ENCODE results near the gene NOCT. TPM values are rescaled to one million over a fixed set of nuclear protein-coding genes. Genes with fewer than 3 reads are reported as not detected.

The NOCT gene
- polyA plus RNA-seq, 2 of the 4 experiments (the other 2 are of a cell fraction) = 5.3 to 6.8 TPM

- TF ChIP-seq RNF2 (IDR thresholded peaks at IDR 0.05; ENCODE audit: borderline replicate concordance, low read depth) (no peak), JUNB (IDR thresholded peaks at IDR 0.05) (peak; percentile 76; the same call in 1 of the 2 replicates), USF2 (IDR thresholded peaks at IDR 0.05) (no peak), JUN (IDR thresholded peaks at IDR 0.05) (peak in 1 of 2 experiments; percentile 30; a peak in 2 of 5 replicates)
Observed at GRCh38 chr4:139014371-139015268, 961 bp upstream of the NOCT start (continued).

- Histone ChIP-seq H3K27ac (peak overlapping the region; percentile 84 to 99), H3K9me3 (no peaks in the 10 kb centered on the region), H3K4me3 (peak overlapping the region; percentile 91), H3K4me1 (peaks cover 56% of the 10 kb centered on the region), H3K4me2 (peak overlapping the region; percentile 91)
- ATAC-seq (peak in 1 of 2 experiments; percentile 27; a peak in 3 of 6 replicates), FAIRE-seq (no peak), DNase-seq (ENCODE audit: low read depth in 1 of 2, low spot score in 1 of 2) (peak in 1 of 2 experiments; percentile 19)
- TF ChIP-seq JUN (IDR thresholded peaks at IDR 0.05) = peak in 1 of 2 experiments; percentile 39; a peak in 2 of 5 replicates
- no peak for TF ChIP-seq MAZ (IDR thresholded peaks at IDR 0.05; ENCODE audit: borderline replicate concordance, low read depth, low read length)
- TF ChIP-seq GATA3 (IDR thresholded peaks at IDR 0.05; ENCODE audit: borderline replicate concordance) = no peak
- TF ChIP-seq POLR2A (IDR thresholded peaks at IDR 0.05; ENCODE audit: low read length) = no peak
- no peak for TF ChIP-seq SREBF2 (IDR thresholded peaks at IDR 0.05)
- 0 out of 2 replicates have a peak, but pooled peaks have one; percentile 37 for TF ChIP-seq PHF8 (IDR thresholded peaks at IDR 0.05; ENCODE audit: borderline replicate concordance, low read depth)
- WGBS (ENCODE audit: missing lambda C conversion rate) = 0% methylated on average over 10 of the region's 55 CpGs
- ChIA-PET POLR2A (interaction anchor here (1.0 to 1.2 kb wide), 3 partner anchors 14 to 118 kb away, joined by 3 to 4 read pairs (median 3); no protein-coding TSS in a partner anchor), CTCF (interaction anchor here (1.1 to 4.1 kb wide), 2 partner anchors 9 to 14 kb away, joined by 3 to 32 read pairs; no protein-coding TSS in a partner anchor)
Observed at GRCh38 chr4:139015948-139016471, 429 bp downstream of the NOCT start.

DNA sequence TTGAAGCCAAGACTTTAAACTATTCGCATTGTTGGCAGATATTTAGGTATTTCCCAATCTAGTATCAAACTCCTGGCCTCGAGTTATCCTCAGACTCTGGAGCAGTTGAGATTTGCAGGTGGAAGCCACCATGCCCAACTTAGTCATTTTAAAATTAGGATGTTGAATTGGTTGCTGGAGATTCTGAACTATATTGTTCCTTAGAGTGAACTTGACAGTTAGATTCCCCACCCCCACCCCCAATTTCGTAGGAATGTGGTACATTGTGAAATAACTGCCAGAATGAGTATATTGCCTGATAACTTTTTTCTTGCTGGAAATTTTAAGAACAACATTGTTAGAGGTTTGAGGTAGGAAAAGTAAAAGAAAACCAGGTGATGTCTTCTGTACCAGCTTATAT lies 2.3 kb downstream of the NOCT start:
- TF ChIP-seq RCOR1 (IDR thresholded peaks at IDR 0.05; ENCODE audit: low read depth, low read length) (no peak), NFE2L2 (conservative IDR thresholded peaks at IDR 0.05; ENCODE audit: low read length) (no peak), CEBPB (IDR thresholded peaks at IDR 0.05) (peak in 1 of 2 experiments; percentile 16; a peak in 1 of 4 replicates)
- ATAC-seq (no peak), DNase-seq (ENCODE audit: low read depth in 1 of 2, low spot score in 1 of 2) (no peak), FAIRE-seq (no peak)
- CTCF ChIA-PET = interaction anchor here (4.1 to 5.1 kb wide), 2 partner anchors 12 kb away, joined by 32 to 41 read pairs; no protein-coding TSS in a partner anchor
- H3K4me1 ChIP-seq = peaks cover 54% of the 10 kb centered on the region
- POLR2A ChIA-PET = no interaction called here
- WGBS (ENCODE audit: missing lambda C conversion rate) = 22% methylated on average over 3 of the region's 3 CpGs
- H3K4me3 ChIP-seq = no peak overlapping the region; the same call in 1 of the 3 replicates
- peak overlapping the region in 1 of 2 experiments; percentile 99; a peak in 2 of 6 replicates for H3K27ac ChIP-seq
- peak overlapping the region; percentile 91 for H3K4me2 ChIP-seq
- no peaks in the 10 kb centered on the region for H3K9me3 ChIP-seq

DNA sequence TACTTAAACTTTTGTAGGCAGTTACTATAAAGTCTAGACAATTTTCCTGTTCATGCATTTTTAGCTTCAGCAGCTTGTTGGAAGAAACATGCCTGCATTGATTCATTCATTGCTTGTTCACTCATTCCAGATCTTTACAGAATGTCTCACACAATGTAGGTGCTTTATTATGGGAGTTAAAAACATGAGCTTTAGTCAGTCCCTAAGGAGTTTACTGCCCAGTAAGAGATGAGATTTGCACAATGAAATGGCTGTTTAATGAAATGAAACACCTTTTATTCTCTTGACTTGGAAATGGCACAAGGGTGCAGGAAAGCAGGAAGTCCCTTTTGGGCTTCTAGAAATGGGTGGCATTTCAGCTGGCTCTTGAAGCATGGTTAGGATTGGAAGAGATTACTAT lies 2.9 kb downstream of the NOCT start:
- peaks cover 48% of the 10 kb centered on the region for H3K4me1 ChIP-seq
- no peak for ATAC-seq
- H3K4me2 ChIP-seq = peak overlapping the region; percentile 91
- H3K27ac ChIP-seq = no peak overlapping the region; a peak in 1 of 6 replicates
- FAIRE-seq = no peak
- DNase-seq (ENCODE audit: low read depth in 1 of 2, low spot score in 1 of 2) = no peak
- H3K9me3 ChIP-seq = no peaks in the 10 kb centered on the region
- CTCF ChIA-PET = interaction anchor here (1.4 to 5.1 kb wide), 2 partner anchors 10 to 12 kb away, joined by 4 to 41 read pairs; no protein-coding TSS in a partner anchor
- POLR2A ChIA-PET = no interaction called here
- TF ChIP-seq SREBF2 (IDR thresholded peaks at IDR 0.05) = no peak
- TF ChIP-seq BHLHE40 (IDR thresholded peaks at IDR 0.05; ENCODE audit: low read depth, low read length) = no peak
- no peak for TF ChIP-seq SMC3 (IDR thresholded peaks at IDR 0.05)
- TF ChIP-seq RAD21 (conservative IDR thresholded peaks at IDR 0.05 in 1 of 2, IDR thresholded peaks at IDR 0.05 in 1 of 2) = no peak
- TF ChIP-seq FOSL2 (IDR thresholded peaks at IDR 0.05) = no peak
- TF ChIP-seq FOSL2 (CRISPR knock-in tag; IDR thresholded peaks at IDR 0.05) = no peak
- TF ChIP-seq HOXA7 (CRISPR knock-in tag; IDR thresholded peaks at IDR 0.05) = no peak
- no peak for TF ChIP-seq CHD4 (IDR thresholded peaks at IDR 0.05; ENCODE audit: borderline replicate concordance)
- no peak for TF ChIP-seq HDAC2 (IDR thresholded peaks at IDR 0.05)
- TF ChIP-seq CBX2 (IDR thresholded peaks at IDR 0.05; ENCODE audit: borderline replicate concordance, low read depth) = no peak
- no peak for TF ChIP-seq ATOH8 (CRISPR knock-in tag; IDR thresholded peaks at IDR 0.05; ENCODE audit: low read depth)
- no peak for TF ChIP-seq FOSB (CRISPR knock-in tag; IDR thresholded peaks at IDR 0.05)
- TF ChIP-seq KDM1A (IDR thresholded peaks at IDR 0.05; ENCODE audit: low read depth) = no peak
- TF ChIP-seq MAX (IDR thresholded peaks at IDR 0.05) = no peak
- no peak for TF ChIP-seq EHMT2 (IDR thresholded peaks at IDR 0.05; ENCODE audit: low read depth)
- no peak for TF ChIP-seq CBX8 (IDR thresholded peaks at IDR 0.05)
- no peak for TF ChIP-seq RFX5 (IDR thresholded peaks at IDR 0.05)
- TF ChIP-seq RCOR1 (IDR thresholded peaks at IDR 0.05; ENCODE audit: low read depth, low read length) = no peak
- H3K4me3 ChIP-seq = no peak overlapping the region; the same call in 2 of the 3 replicates

Data from A549 (cell line).